HFFc6 (cell line): Measurements from ENCODE around the gene ATXN7L1. TPM values are rescaled to one million over a fixed set of nuclear protein-coding genes. Genes with fewer than 3 reads are reported as not detected.
"Not testable (repeated sequence)": the region's sequence is repeated elsewhere in the genome, so short reads cannot be mapped to it uniquely, and the experiment has no call there.

ENCODE experiments used
- DNase-seq: peaks from one replicate; pipeline ENCODE4 v3.0.0-alpha.2; 2018
- H3K27ac Mint-ChIP-seq: 2 replicates; pipeline ENCODE4 v1.8.0; 2020; ENCODE audit warnings: mild to moderate bottlenecking, mixed read lengths
- H3K27me3 Mint-ChIP-seq: 2 replicates; pipeline ENCODE4 v1.8.0; 2021; ENCODE audit warnings: mild to moderate bottlenecking, moderate library complexity, mixed read lengths; ENCODE audit not compliant: insufficient read depth
- H3K36me3 Mint-ChIP-seq: 2 replicates; pipeline ENCODE4 v1.8.0; 2021; ENCODE audit warnings: low read depth, mixed read lengths
- H3K4me1 Mint-ChIP-seq: 2 replicates; pipeline ENCODE4 v1.8.0; 2020; ENCODE audit warnings: low read depth, mixed read lengths
- H3K4me3 Mint-ChIP-seq: 2 replicates; pipeline ENCODE4 v1.8.0; 2020; ENCODE audit warnings: mild to moderate bottlenecking, moderate library complexity, mixed read lengths
- H3K9me3 Mint-ChIP-seq: 2 replicates; pipeline ENCODE4 v1.8.0; 2020; ENCODE audit warnings: mild to moderate bottlenecking, mixed read lengths
- CTCF ChIP-seq: fragments of 200-600 bp; sonication (generic); IDR thresholded peaks from 2 replicates; pipeline ENCODE4 v1.5.0; 2021; ENCODE audit warnings: antibody characterized with exemption, mild to moderate bottlenecking
- total RNA-seq, 6 experiments: library from RNA; stranded (reverse); fragmentation: NEBNext Ultra II Directional; extraction: Animal tissue kit (Norgen Biotek cat#: 25700); gene quantifications; 2 replicates in 1 of 6; 3 replicates in 5 of 6; pipeline ENCODE4 v1.2.3, GENCODE V29; 2021

Gene ATXN7L1
- total RNA-seq, 6 experiments from 2014 or later, result 8.4 to 11.4 (median 9.8) TPM

GRCh38 chr7:105846404-105846803, 30.0 kb downstream of the ATXN7L1 start:
- Mint-ChIP-seq H3K27ac (no peak overlapping the region), H3K9me3 (no peaks in the 10 kb centered on the region), H3K4me1 (peaks cover 27% of the 10 kb centered on the region), H3K27me3 (peaks cover 2% of the 10 kb centered on the region; the same call in 1 of the 2 replicates), H3K36me3 (peaks cover 18% of the 10 kb centered on the region), H3K4me3 (no peak overlapping the region)
- no peak for TF ChIP-seq CTCF
- no peak for DNase-seq

- peaks cover 17% of the 10 kb centered on the region for H3K4me1 Mint-ChIP-seq
- DNase-seq, H3K27me3 Mint-ChIP-seq, H3K27ac Mint-ChIP-seq, H3K9me3 Mint-ChIP-seq, H3K4me3 Mint-ChIP-seq: not testable (repeated sequence)
- peaks cover 22% of the 10 kb centered on the region for H3K36me3 Mint-ChIP-seq
These were observed 31.7 kb downstream of the ATXN7L1 start for GRCh38 chr7:105844681-105845080.

GRCh38 chr7:105841866-105842265, 34.5 kb downstream of the ATXN7L1 start:
- Mint-ChIP-seq H3K36me3 (peaks cover 22% of the 10 kb centered on the region), H3K27ac (no peak overlapping the region), H3K9me3 (no peaks in the 10 kb centered on the region), H3K27me3 (no peaks in the 10 kb centered on the region), H3K4me1 (peaks cover 14% of the 10 kb centered on the region), H3K4me3 (no peak overlapping the region)
- no peak for DNase-seq
- TF ChIP-seq CTCF, result no peak

GRCh38 chr7:105840981-105841749, 35.2 kb downstream of the ATXN7L1 start:
- H3K27ac Mint-ChIP-seq, result no peak overlapping the region
- DNase-seq, result no peak
- H3K36me3 Mint-ChIP-seq, result peaks cover 19% of the 10 kb centered on the region
- H3K27me3 Mint-ChIP-seq, result no peaks in the 10 kb centered on the region
- peaks cover 14% of the 10 kb centered on the region for H3K4me1 Mint-ChIP-seq
- H3K9me3 Mint-ChIP-seq, result no peaks in the 10 kb centered on the region
- H3K4me3 Mint-ChIP-seq, result no peak overlapping the region
- TF ChIP-seq CTCF, result no peak

GRCh38 chr7:105839266-105839665, 37.1 kb downstream of the ATXN7L1 start:
- Mint-ChIP-seq H3K4me3 (no peak overlapping the region), H3K36me3 (peaks cover 22% of the 10 kb centered on the region), H3K9me3 (no peaks in the 10 kb centered on the region), H3K27ac (no peak overlapping the region), H3K27me3 (no peaks in the 10 kb centered on the region), H3K4me1 (peaks cover 14% of the 10 kb centered on the region)
- no peak for DNase-seq
- TF ChIP-seq CTCF, result no peak

- no peaks in the 10 kb centered on the region for H3K9me3 Mint-ChIP-seq
- H3K4me1 Mint-ChIP-seq, result peaks cover 14% of the 10 kb centered on the region
- no peak overlapping the region for H3K4me3 Mint-ChIP-seq
- peak overlapping the region; percentile 12; the same call in 1 of the 2 replicates for H3K27ac Mint-ChIP-seq
- no peak for DNase-seq
- TF ChIP-seq CTCF, result no peak
- H3K27me3 Mint-ChIP-seq, result no peaks in the 10 kb centered on the region
- peaks cover 18% of the 10 kb centered on the region for H3K36me3 Mint-ChIP-seq
These were observed 37.7 kb downstream of the ATXN7L1 start for GRCh38 chr7:105838627-105839231.
